DOHH2 (cell line): ENCODE results near the gene COMMD8.

Experiments
- H3F3A ChIP-seq: fragments of 200-600 bp; sonication (generic), shearing (Covaris generic); 2 replicates; pipeline ENCODE4 v1.6.0; 2016; ENCODE audit warnings: antibody characterized with exemption, mild to moderate bottlenecking; ENCODE audit not compliant: control insufficient read depth, insufficient read depth
- H3K27ac ChIP-seq: fragments of 200-600 bp; sonication (generic); 2 replicates; pipeline ENCODE4 v1.5.1; 2014; ENCODE audit warnings: low read depth, mild to moderate bottlenecking, low read length, moderate library complexity
- H3K27me3 ChIP-seq: fragments of 200-600 bp; sonication (generic); 2 replicates; pipeline ENCODE4 v1.6.1; 2014; ENCODE audit warnings: mild to moderate bottlenecking, low read length, mixed read lengths; ENCODE audit not compliant: control insufficient read depth
- H3K36me3 ChIP-seq: fragments of 200-600 bp; sonication (generic); 2 replicates; pipeline ENCODE4 v1.6.1; 2014; ENCODE audit warnings: mild to moderate bottlenecking, low read length, moderate library complexity, mixed read lengths; ENCODE audit not compliant: control insufficient read depth
- H3K4me1 ChIP-seq: fragments of 200-600 bp; sonication (generic); 2 replicates; pipeline ENCODE4 v1.6.1; 2014; ENCODE audit warnings: mild to moderate bottlenecking, low read length, mixed read lengths; ENCODE audit not compliant: control insufficient read depth
- H3K4me2 ChIP-seq: fragments of 200-600 bp; sonication (generic); 2 replicates; pipeline ENCODE4 v1.6.0; 2014; ENCODE audit warnings: mild to moderate bottlenecking, low read length, moderate library complexity
- H3K4me3 ChIP-seq: fragments of 200-600 bp; sonication (generic); 2 replicates; pipeline ENCODE4 v1.5.1; 2014; ENCODE audit warnings: mild to moderate bottlenecking, low read length, mixed read lengths
- H3K79me2 ChIP-seq: fragments of 200-600 bp; sonication (generic); 2 replicates; pipeline ENCODE4 v1.6.1; 2014; ENCODE audit warnings: mild to moderate bottlenecking, low read length, mixed read lengths; ENCODE audit not compliant: control insufficient read depth
- H3K9me2 ChIP-seq: fragments of 200-600 bp; sonication (generic); replicated peaks from 2 replicates; pipeline ENCODE4 v1.6.1; 2014; ENCODE audit warnings: mild to moderate bottlenecking, low read length, mixed read lengths; ENCODE audit not compliant: control insufficient read depth
- H3K9me3 ChIP-seq: fragments of 200-600 bp; sonication (generic); 2 replicates; pipeline ENCODE4 v1.6.1; 2014; ENCODE audit warnings: antibody characterized with exemption, low read length, mixed read lengths; ENCODE audit not compliant: control insufficient read depth, insufficient read depth
- H4K20me1 ChIP-seq: fragments of 200-600 bp; sonication (generic); 2 replicates; pipeline ENCODE4 v1.6.0; 2014; ENCODE audit warnings: low read depth, mild to moderate bottlenecking, antibody characterized with exemption, low read length, moderate library complexity; ENCODE audit not compliant: control insufficient read depth, insufficient read depth
- CTCF ChIP-seq: fragments of 200-600 bp; sonication (generic); IDR thresholded peaks from one replicate; pipeline ENCODE4 v1.5.1; 2014; ENCODE audit warnings: antibody characterized with exemption, mild to moderate bottlenecking, low read depth, low read length; ENCODE audit not compliant: poor library complexity, severe bottlenecking
- EZH2phosphoT487 ChIP-seq: fragments of 200-600 bp; sonication (generic); IDR thresholded peaks from 2 replicates; pipeline ENCODE4 v1.6.1; 2017; ENCODE audit warnings: borderline replicate concordance, mild to moderate bottlenecking, antibody characterized with exemption, low read length, moderate library complexity, mixed read lengths

Gene COMMD8

GRCh38 chr4:47475411-47475810 lies 11.9 kb upstream of the COMMD8 start:
- no peaks in the 10 kb centered on the region for H3K79me2 ChIP-seq
- H3K27me3 ChIP-seq: no peaks in the 10 kb centered on the region
- H3K4me2 ChIP-seq: no peak overlapping the region
- H3K27ac ChIP-seq: no peak overlapping the region
- no peaks in the 10 kb centered on the region for H3K4me1 ChIP-seq
- H3F3A ChIP-seq: no peaks in the 10 kb centered on the region
- TF ChIP-seq CTCF: no peak
- no peak for TF ChIP-seq EZH2phosphoT487
- H3K9me3 ChIP-seq: no peaks in the 10 kb centered on the region
- H3K9me2 ChIP-seq: no peaks in the 10 kb centered on the region
- no peaks in the 10 kb centered on the region for H4K20me1 ChIP-seq
- H3K36me3 ChIP-seq: no peaks in the 10 kb centered on the region
- H3K4me3 ChIP-seq: no peak overlapping the region

GRCh38 chr4:47474799-47475198 lies 11.3 kb upstream of the COMMD8 start:
- H4K20me1 ChIP-seq: no peaks in the 10 kb centered on the region
- H3F3A ChIP-seq: no peaks in the 10 kb centered on the region

GRCh38 chr4:47473141-47473750 lies 9.7 kb upstream of the COMMD8 start:
- Histone ChIP-seq H3K4me3 (no peak overlapping the region), H3K79me2 (no peaks in the 10 kb centered on the region), H3K27ac (no peak overlapping the region), H3K9me2 (no peaks in the 10 kb centered on the region), H3K36me3 (no peaks in the 10 kb centered on the region), H3K4me1 (no peaks in the 10 kb centered on the region), H3K4me2 (no peak overlapping the region), H3K9me3 (no peaks in the 10 kb centered on the region), H4K20me1 (no peaks in the 10 kb centered on the region), H3K27me3 (no peaks in the 10 kb centered on the region), H3F3A (no peaks in the 10 kb centered on the region)
- TF ChIP-seq EZH2phosphoT487 (no peak), CTCF (no peak)

More at GRCh38 chr4:47474799-47475198, 11.3 kb upstream of the COMMD8 start:
- Histone ChIP-seq H3K36me3 (no peaks in the 10 kb centered on the region), H3K4me2 (no peak overlapping the region), H3K79me2 (no peaks in the 10 kb centered on the region), H3K4me1 (no peaks in the 10 kb centered on the region), H3K4me3 (no peak overlapping the region), H3K9me3 (no peaks in the 10 kb centered on the region), H3K27me3 (no peaks in the 10 kb centered on the region), H3K27ac (no peak overlapping the region), H3K9me2 (no peaks in the 10 kb centered on the region)
- TF ChIP-seq EZH2phosphoT487: no peak
- no peak for TF ChIP-seq CTCF
